MM.1S (cell line): ENCODE results near the gene DEPDC1.
A peak's percentile ranks its signal among the peaks of the same experiment; 100 is the strongest.

ENCODE experiments used
- DNase-seq: peaks from one replicate; pipeline ENCODE4 v3.0.0-alpha.2; 2015
- H2AFZ ChIP-seq: fragments of 300-600 bp; sonication (generic); 2 replicates; pipeline ENCODE4 v1.6.0; 2016; ENCODE audit warnings: antibody characterized with exemption, low read length
- H3F3A ChIP-seq: fragments of 300-600 bp; sonication (generic); 2 replicates; pipeline ENCODE4 v1.6.1; 2016; ENCODE audit warnings: mild to moderate bottlenecking, antibody characterized with exemption, low read length, moderate library complexity, mixed read lengths; ENCODE audit not compliant: insufficient read depth
- H3K27ac ChIP-seq: fragments of 300-600 bp; sonication (generic); 2 replicates; pipeline ENCODE4 v1.5.1; 2016; ENCODE audit warnings: mild to moderate bottlenecking, low read length
- H3K27me3 ChIP-seq: fragments of 300-600 bp; sonication (generic); replicated peaks from 2 replicates; pipeline ENCODE4 v1.6.0; 2016; ENCODE audit warnings: low read length; ENCODE audit not compliant: insufficient read depth
- H3K36me3 ChIP-seq: fragments of 300-600 bp; sonication (generic); replicated peaks from 2 replicates; pipeline ENCODE4 v1.6.1; 2016; ENCODE audit warnings: mild to moderate bottlenecking, low read length, mixed read lengths; ENCODE audit not compliant: insufficient read depth
- H3K4me1 ChIP-seq: fragments of 300-600 bp; sonication (generic); 2 replicates; pipeline ENCODE4 v1.6.1; 2016; ENCODE audit warnings: low read length, mixed read lengths
- H3K4me2 ChIP-seq: fragments of 300-600 bp; sonication (generic); 2 replicates; pipeline ENCODE4 v1.6.0; 2016; ENCODE audit warnings: low read depth, low read length
- H3K4me3 ChIP-seq: fragments of 300-600 bp; sonication (generic); 2 replicates; pipeline ENCODE4 v1.5.1; 2016; ENCODE audit warnings: low read length, mixed read lengths
- H3K79me2 ChIP-seq: fragments of 300-600 bp; sonication (generic); 2 replicates; pipeline ENCODE4 v1.6.1; 2016; ENCODE audit warnings: mixed run types, low read length, mixed read lengths
- H3K9ac ChIP-seq: fragments of 300-600 bp; sonication (generic); 2 replicates; pipeline ENCODE4 v1.6.1; 2016; ENCODE audit warnings: low read length, mixed read lengths
- H3K9me2 ChIP-seq: fragments of 300-600 bp; sonication (generic); replicated peaks from 2 replicates; pipeline ENCODE4 v1.6.1; 2016; ENCODE audit warnings: mild to moderate bottlenecking, low read length, mixed read lengths; ENCODE audit not compliant: insufficient read depth
- H3K9me3 ChIP-seq: fragments of 300-600 bp; sonication (generic); replicated peaks from 2 replicates; pipeline ENCODE4 v1.6.1; 2016; ENCODE audit warnings: mild to moderate bottlenecking, low read length, mixed read lengths; ENCODE audit not compliant: insufficient read depth
- H4K20me1 ChIP-seq: fragments of 300-600 bp; sonication (generic); 2 replicates; pipeline ENCODE4 v1.6.1; 2016; ENCODE audit warnings: mild to moderate bottlenecking, low read length, moderate library complexity, mixed read lengths; ENCODE audit not compliant: insufficient read depth
- EZH2 ChIP-seq: fragments of 300-600 bp; sonication (generic); optimal IDR thresholded peaks from 2 replicates; pipeline ENCODE3; 2017; ENCODE audit warnings: low read depth, mild to moderate bottlenecking, antibody characterized with exemption, low read length, mixed read lengths
- EZH2phosphoT487 ChIP-seq: fragments of 300-600 bp; sonication (generic); IDR thresholded peaks from 2 replicates; pipeline ENCODE4 v1.6.1; 2018; ENCODE audit warnings: antibody characterized with exemption, low read length
- TF ChIP-seq, protein P1 (sequence below): fragments of 300-600 bp; sonication (generic); IDR thresholded peaks from 2 replicates; pipeline ENCODE4 v1.5.1; 2016; ENCODE audit warnings: antibody characterized with exemption, low read length, mixed read lengths

Gene DEPDC1

DNA sequence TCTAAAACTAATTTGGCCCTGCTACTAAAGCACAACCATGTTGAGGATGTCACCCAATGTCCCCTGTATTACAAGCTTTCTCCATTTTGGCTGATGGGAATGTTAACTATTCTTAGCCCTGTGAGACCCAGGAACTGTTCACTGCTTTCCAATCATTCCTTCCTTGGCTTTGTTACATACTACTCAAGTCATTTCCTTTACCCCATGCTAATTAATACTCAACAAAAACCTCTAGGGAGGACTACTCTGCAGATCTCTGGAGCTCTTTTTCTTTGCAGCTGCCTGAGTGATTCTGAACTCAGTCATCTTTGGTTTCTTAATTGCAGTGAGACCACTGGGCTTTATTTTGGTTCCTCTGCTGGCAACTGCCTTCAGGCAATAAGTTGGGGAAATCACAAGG lies 23.8 kb downstream of the DEPDC1 start:
- Histone ChIP-seq H3K9ac (no peak overlapping the region), H3K79me2 (no peaks in the 10 kb centered on the region), H3K4me2 (no peak overlapping the region), H3K27ac (no peak overlapping the region), H3K9me2 (no peaks in the 10 kb centered on the region), H3K9me3 (no peaks in the 10 kb centered on the region), H4K20me1 (no peaks in the 10 kb centered on the region), H3K4me3 (no peak overlapping the region), H3K27me3 (no peaks in the 10 kb centered on the region), H3K4me1 (no peaks in the 10 kb centered on the region), H2AFZ (no peak overlapping the region), H3F3A (no peaks in the 10 kb centered on the region; the same call in 1 of the 2 replicates), H3K36me3 (peaks cover 4% of the 10 kb centered on the region; the same call in 1 of the 2 replicates)
- no peak for DNase-seq
- TF ChIP-seq EZH2phosphoT487 (no peak), EZH2 (no peak)
- TF ChIP-seq, protein P1, sequence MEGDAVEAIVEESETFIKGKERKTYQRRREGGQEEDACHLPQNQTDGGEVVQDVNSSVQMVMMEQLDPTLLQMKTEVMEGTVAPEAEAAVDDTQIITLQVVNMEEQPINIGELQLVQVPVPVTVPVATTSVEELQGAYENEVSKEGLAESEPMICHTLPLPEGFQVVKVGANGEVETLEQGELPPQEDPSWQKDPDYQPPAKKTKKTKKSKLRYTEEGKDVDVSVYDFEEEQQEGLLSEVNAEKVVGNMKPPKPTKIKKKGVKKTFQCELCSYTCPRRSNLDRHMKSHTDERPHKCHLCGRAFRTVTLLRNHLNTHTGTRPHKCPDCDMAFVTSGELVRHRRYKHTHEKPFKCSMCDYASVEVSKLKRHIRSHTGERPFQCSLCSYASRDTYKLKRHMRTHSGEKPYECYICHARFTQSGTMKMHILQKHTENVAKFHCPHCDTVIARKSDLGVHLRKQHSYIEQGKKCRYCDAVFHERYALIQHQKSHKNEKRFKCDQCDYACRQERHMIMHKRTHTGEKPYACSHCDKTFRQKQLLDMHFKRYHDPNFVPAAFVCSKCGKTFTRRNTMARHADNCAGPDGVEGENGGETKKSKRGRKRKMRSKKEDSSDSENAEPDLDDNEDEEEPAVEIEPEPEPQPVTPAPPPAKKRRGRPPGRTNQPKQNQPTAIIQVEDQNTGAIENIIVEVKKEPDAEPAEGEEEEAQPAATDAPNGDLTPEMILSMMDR = no peak

DNA sequence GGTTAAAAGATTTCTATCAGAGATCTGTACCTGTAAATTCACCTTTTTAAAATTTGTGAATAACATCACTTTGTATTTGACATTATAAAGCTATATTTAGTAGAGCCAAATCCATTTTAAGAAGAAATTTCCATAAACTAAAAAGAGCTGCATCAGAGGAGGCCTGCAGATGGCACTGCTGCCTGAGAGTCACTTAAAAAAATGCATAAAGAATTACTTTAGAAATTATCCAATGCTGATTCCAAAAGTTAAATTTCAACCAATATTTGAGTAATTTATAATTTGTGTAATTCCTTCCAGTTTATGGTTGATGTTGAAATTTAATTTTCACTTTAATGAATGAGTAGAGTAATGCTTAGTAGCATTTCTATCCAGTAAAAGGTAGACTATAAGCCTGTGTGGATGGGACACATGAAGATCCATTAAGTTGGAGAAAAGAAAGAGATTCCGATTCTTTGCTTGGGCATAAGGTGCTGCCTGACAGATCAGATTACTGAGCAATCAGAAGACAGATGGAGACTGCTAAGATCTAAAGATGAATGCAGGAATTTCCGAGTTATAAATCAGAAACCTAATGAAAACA lies 26.4 kb downstream of the DEPDC1 start:
- no peaks in the 10 kb centered on the region for H3K27me3 ChIP-seq
- H4K20me1 ChIP-seq = no peaks in the 10 kb centered on the region
- no peaks in the 10 kb centered on the region for H3K36me3 ChIP-seq
- DNase-seq = no peak
- no peak overlapping the region for H2AFZ ChIP-seq
- H3F3A ChIP-seq = no peaks in the 10 kb centered on the region; the same call in 1 of the 2 replicates
- no peak overlapping the region for H3K4me3 ChIP-seq
- no peak for TF ChIP-seq EZH2phosphoT487
- TF ChIP-seq, protein P1 = peak; percentile 54
- TF ChIP-seq EZH2 = no peak
- no peaks in the 10 kb centered on the region for H3K79me2 ChIP-seq
- no peak overlapping the region for H3K4me2 ChIP-seq
- H3K9ac ChIP-seq = no peak overlapping the region
- no peaks in the 10 kb centered on the region for H3K4me1 ChIP-seq
- no peaks in the 10 kb centered on the region for H3K9me3 ChIP-seq
- H3K9me2 ChIP-seq = no peaks in the 10 kb centered on the region
- no peak overlapping the region for H3K27ac ChIP-seq

DNA sequence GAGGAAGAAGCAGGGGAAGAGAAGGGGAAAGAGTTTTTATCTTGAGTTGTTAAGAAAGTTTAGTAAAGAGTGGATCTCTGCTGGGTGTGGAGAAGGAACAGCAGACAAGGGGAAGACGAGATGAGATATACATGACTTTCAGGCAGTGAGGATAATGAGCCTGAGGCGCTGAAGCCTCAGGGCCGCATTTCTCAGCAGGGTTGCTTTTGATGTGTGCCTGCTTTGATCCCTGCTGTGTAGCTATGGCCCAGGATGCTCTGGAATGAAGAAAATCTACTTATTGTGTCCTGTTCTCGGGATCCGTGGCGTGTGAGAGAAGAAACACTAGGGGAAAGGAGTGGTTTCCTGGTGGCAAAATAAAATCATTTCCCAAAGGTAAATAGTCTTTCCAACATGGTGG lies 32.0 kb downstream of the DEPDC1 start:
- Histone ChIP-seq H3K9ac (no peak overlapping the region), H3F3A (no peaks in the 10 kb centered on the region), H4K20me1 (no peaks in the 10 kb centered on the region), H3K9me2 (no peaks in the 10 kb centered on the region), H2AFZ (no peak overlapping the region), H3K4me1 (no peaks in the 10 kb centered on the region), H3K27me3 (no peaks in the 10 kb centered on the region), H3K4me2 (no peak overlapping the region), H3K36me3 (no peaks in the 10 kb centered on the region), H3K4me3 (no peak overlapping the region), H3K9me3 (no peaks in the 10 kb centered on the region), H3K79me2 (no peaks in the 10 kb centered on the region), H3K27ac (no peak overlapping the region)
- no peak for DNase-seq
- TF ChIP-seq, protein P1 = no peak
- TF ChIP-seq EZH2phosphoT487 = no peak
- TF ChIP-seq EZH2 = no peak
